GM19452 (cell line): ENCODE data around the gene OGFR.

Experiments
- ATAC-seq: cut with Tn5 transposase; IDR thresholded peaks from one replicate; pipeline ENCODE4 v1.9.1; 2021; ENCODE audit not compliant: unreplicated experiment

Gene OGFR, protein sequence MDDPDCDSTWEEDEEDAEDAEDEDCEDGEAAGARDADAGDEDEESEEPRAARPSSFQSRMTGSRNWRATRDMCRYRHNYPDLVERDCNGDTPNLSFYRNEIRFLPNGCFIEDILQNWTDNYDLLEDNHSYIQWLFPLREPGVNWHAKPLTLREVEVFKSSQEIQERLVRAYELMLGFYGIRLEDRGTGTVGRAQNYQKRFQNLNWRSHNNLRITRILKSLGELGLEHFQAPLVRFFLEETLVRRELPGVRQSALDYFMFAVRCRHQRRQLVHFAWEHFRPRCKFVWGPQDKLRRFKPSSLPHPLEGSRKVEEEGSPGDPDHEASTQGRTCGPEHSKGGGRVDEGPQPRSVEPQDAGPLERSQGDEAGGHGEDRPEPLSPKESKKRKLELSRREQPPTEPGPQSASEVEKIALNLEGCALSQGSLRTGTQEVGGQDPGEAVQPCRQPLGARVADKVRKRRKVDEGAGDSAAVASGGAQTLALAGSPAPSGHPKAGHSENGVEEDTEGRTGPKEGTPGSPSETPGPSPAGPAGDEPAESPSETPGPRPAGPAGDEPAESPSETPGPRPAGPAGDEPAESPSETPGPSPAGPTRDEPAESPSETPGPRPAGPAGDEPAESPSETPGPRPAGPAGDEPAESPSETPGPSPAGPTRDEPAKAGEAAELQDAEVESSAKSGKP

DNA sequence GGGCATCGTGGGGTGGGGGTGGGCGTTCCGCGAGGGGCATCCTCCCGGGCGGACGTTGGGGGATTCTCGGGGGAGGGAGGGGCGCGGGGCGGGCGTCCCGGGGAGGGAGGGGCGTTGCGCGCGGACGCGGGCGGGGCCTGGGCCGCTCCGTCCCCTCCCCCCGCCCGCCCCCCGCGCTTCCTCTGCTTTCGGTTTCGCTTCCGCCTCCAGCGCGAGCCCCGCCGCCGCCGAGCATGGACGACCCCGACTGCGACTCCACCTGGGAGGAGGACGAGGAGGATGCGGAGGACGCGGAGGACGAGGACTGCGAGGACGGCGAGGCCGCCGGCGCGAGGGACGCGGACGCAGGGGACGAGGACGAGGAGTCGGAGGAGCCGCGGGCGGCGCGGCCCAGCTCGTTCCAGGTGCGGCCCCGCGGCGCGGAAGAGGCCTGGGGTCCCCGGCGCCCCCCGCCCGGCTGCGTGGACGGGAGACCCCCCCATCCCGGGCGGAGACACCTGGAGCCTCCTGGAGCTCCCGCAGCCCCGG lies at the start of gene OGFR:
Gene OGFR (plus strand): TSS at position 209 of the 528 bp plus-strand sequence. CDS start 25 bp downstream, at position 234.
- ATAC-seq: peak; percentile 60

DNA sequence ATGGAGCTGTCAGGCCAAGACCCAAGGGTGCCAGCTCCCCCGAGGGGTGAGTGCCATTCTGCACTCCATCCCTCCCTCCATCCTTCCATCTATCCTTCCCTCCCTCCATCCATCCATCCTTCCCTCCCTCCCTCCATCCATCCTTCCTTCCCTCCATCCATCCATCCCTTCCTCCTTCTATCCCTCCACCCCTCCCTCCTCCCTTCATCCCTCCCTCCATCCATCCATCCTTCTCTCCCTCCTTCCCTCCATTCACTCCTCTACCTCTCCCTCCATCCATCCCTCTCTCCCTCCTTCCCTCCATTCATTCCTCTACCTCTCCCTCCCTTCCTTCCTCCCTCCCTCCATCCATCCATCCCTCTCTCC lies 49.7 kb upstream of the OGFR start:
- no peak for ATAC-seq

DNA sequence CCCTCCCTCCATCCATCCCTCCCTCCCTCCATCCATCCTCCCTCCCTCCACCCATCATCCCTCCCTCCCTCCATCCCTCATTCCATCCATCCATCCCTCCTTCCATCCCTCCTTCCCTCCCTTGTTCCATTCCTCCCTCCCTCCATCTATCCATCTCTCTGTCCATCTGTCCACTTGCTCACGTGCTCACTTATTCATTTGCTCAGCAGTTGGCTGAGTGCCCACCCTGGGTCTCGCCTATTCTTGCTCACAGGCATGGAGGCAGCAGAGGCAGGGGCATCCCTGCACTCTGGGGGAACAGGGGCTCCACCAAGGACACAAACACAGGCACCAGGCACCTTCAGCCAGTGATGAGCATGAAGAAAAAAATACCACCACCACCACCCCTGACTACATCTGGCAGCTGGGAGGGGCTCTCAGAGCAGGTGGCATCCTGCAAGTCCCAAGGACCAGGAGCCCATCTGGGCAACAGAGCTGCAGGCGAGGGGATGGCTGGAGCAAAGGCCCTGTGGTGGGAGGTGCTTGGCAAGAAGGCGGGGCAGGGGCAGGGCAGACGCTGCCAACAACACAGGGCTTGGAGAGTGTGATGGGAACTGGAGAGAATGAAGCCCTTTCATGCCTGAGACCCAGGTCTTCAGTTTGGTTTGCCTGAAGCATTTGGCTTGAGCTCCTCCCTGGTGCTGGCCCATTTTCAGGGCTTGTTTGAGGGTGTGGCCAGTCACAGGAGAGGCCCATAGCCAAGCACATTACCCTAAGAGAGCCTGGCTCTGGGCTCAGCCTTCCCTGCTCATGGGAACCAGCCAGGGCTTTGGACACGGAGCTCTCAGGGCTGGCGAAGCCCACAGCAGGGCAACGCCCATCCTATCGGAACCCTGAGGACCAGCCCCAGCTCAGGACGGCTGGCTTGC lies 48.6 kb upstream of the OGFR start:
- ATAC-seq: no peak

DNA sequence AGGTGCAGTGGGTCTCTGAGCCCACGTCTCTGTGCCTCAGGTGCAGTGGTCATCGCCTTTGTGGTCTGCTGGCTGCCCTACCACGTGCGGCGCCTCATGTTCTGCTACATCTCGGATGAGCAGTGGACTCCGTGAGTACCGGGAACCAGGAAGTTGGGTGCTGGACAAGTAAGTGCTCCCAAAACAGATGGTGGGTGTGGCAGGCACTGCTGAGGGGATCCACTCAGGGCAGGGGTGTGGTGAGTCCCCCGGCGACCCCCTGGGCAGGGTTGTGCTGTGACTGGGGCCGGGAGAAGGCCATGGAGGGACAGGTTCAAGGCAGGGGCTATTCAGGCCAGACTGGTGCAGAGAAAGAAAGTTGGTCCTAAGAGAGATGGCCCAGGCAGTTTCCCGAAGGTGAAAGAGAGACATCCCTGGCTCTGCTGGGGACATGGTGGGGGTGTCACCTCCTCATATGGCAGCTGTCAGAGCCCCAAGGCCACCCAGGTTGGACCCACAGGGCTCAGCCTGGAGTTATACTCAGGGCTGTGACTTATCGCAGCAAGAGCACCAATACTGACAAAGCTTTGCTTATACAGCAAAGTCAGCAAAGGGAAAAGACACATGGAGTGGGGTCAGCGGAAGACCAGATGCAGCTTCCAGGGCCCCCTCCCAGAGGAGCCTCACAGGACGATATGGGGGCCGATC lies 46.3 kb upstream of the OGFR start:
- ATAC-seq: no peak

DNA sequence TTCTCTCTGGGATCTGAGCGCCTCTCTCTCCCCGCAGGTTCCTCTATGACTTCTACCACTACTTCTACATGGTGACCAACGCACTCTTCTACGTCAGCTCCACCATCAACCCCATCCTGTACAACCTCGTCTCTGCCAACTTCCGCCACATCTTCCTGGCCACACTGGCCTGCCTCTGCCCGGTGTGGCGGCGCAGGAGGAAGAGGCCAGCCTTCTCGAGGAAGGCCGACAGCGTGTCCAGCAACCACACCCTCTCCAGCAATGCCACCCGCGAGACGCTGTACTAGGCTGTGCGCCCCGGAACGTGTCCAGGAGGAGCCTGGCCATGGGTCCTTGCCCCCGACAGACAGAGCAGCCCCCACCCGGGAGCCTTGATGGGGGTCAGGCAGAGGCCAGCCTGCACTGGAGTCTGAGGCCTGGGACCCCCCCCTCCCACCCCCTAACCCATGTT lies 44.6 kb upstream of the OGFR start:
- no peak for ATAC-seq

DNA sequence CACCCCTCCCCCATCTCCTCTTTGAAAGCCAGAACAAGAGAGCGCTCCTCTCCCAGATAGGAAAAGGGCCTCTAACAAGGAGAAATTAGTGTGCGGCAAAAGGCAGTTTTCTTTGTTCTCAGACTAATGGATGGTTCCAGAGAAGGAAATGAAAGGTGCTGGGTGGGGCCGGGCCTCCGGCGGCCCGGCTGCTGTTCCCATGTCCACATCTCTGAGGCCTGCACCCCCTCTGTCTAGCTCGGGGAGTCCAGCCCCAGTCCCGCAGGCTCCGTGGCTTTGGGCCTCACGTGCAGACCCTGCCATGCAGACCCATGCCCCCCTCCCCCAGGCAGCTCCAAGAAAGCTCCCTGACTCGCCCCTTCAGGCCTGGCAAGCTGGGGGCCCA lies 44.2 kb upstream of the OGFR start:
- no peak for ATAC-seq

DNA sequence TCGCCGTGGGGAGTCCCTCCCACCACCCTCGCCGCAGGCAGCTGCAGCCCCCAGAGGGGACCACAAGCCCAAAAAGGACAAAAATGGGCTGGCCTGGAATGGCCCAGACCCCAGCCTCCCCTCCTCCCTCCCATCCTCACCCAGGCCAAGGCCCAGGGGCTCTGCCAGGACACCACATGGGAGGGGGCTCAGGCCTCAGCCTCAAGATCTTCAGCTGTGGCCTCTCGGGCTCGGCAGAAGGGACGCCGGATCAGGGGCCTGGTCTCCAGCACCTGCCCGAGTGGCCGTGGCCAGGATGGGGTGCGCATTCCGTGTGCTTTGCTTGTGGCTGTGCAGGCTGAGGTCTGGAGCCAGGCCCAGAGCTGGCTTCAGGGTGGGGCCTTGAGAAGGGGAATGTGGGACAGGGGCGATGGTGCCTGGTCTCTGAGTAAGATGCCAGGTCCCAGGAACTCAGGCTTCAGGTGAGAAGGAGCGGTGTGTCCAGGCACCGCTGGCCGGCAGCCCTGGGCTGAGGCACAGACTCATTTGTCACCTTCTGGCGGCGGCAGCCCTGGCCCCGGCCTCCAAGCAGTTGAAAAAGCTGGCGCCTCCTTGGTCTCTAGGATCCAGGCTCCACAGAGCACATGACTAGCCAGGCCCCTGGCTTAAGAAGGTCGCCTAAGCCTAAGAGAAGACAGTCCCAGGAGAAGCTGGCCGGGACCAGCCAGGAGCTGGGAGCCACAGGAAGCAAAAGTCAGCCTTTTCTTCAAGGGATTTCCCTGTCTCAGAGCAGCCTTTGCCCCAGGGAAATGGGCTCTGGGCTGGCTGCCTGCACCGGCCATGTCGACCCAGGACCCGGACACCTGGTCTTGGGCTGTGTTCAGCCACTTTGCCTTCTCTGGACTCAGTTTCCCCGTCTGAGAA lies 43.5 kb upstream of the OGFR start:
- no peak for ATAC-seq

DNA sequence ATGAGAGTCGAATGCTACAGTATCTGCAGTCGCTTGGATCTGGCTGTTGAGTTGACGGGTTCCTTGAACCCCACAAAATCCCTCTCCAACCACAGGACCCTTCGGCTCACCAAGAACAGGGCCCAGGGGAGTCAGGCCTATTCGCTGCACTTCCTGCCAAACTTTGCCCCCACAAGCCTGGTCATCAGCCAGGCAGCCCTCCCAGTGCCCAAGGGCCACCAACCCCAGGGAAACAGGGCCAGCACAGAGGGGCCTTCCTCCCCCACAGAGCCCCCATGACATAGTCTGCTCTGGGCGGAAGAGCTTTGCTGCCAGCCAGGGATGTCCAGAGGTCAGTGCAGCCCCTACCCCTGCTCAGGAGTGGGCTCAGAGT lies 42.9 kb upstream of the OGFR start:
- ATAC-seq: no peak

DNA sequence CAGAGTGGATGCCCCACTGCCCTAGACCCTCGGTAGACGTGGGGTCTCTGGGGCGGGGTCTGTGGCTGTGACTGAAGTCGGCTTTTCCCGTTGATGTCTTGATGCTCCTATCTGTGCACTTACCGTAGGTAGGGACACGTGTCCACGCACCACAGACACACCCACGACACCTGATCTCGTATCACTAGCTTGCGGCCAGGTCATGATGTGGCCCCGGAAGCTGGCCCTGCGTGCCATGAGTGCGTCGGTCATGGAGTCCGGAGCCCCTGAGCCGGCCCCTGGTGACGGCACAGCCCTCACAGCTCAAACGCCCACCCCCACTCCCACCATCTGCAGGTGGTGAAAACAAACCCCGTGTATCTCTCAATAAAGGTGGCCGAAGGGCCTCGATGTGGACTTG lies 42.3 kb upstream of the OGFR start:
- ATAC-seq: no peak

DNA sequence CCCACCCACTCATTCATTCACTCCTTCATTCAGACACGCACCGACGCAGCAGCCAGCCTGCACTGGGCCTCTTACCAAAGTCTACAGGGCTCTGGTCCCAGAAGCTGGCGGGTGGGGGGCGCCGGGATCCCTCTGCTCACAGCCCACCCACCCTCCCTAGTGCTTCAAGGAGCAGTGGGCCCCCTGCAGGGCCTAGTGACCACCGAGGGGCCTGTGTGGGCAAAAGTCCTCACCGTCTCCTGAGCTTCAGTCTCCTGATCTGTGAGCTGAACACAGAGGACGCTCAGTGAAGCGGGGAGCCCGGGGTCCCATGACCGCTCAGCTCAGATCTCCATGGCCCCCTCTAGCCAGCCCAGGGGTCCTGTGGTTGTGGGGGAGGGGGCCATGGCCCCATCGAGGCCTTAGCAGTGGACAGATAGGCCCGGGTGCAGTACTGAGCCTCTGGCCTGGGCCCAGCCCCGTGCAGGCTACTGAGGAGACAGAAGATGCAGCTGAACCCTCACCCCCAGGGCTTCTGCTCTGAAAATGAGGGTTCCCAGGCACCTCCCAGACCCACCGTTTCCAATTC lies 41.8 kb upstream of the OGFR start:
- no peak for ATAC-seq

DNA sequence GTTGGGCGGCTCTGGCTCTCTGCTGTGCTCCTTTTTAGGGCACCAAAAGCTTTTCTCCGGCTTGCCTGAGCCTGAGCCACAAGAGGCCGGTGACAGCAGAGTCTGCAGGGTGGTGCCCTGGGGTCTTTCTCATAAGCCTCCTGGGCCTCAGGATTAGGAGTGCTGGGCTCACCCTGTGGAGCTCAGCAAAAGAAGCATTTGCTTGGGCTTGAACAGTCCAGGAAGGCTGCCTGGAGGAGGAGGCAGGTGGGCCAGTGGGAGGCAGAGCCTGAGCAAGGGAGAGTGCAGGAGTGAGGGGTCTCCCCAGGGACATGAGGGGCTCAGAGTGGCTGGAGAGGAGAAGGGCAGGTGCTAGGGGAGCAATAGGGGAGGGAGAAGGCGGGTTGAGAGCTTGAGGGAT lies 41.2 kb upstream of the OGFR start:
- no peak for ATAC-seq

DNA sequence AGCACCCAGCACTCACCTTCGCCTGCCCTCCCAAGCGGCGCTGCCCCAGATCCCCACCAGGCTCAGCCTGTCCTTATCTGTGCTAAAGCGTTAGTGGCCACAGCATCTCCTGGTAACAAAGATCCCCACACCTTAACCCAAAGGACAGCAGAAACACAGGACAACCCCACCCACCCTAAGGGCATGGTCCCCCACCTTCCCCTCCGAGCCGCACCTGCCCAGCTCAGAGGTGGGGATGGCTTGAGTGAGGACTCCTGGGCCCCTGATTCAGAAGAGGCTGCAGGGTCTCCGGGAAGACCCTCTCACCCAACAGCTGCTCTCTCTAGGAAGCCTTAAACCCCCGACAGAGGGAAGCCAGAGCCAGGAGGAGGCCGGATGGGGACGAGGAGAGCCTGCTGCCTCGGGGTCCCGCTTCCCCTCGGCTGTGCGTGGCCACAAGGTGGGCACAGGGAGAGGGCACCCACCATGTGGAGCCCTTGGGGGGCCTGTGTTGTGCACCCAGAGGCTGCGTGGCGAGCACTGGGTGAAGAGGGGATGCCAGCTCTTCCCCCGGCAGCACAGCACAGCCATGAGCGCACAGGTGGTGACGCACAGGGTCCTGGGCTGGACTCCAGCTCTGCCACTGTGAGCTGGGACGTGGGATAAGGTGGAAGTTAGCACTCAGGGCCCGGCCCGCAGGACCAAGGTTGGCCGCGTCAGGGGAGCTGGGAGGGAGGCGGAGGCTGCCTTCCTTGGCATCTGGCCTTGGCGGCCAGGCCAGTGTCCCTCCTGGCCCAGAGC lies 40.3 kb upstream of the OGFR start:
- ATAC-seq: no peak

DNA sequence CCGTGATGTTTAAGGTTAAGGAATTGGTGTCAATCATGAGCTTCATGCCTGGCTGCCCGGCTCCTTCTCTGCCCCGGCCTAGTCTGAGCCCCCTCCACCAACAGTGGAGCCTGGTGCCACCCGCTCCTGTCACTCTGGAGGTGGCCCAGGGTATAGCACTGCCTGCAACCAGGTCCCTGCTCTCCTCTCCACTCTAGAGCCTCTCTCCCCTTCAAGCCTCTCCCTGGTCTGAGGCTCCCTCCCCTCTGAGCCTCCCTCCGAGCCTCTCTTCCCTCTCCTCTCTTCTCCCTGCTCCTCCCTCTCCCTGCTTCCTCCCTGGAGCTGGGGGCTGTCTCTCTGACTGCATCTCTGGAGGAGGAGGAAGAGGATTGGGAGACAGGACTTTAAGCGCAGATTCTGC lies 39.6 kb upstream of the OGFR start:
- no peak for ATAC-seq

DNA sequence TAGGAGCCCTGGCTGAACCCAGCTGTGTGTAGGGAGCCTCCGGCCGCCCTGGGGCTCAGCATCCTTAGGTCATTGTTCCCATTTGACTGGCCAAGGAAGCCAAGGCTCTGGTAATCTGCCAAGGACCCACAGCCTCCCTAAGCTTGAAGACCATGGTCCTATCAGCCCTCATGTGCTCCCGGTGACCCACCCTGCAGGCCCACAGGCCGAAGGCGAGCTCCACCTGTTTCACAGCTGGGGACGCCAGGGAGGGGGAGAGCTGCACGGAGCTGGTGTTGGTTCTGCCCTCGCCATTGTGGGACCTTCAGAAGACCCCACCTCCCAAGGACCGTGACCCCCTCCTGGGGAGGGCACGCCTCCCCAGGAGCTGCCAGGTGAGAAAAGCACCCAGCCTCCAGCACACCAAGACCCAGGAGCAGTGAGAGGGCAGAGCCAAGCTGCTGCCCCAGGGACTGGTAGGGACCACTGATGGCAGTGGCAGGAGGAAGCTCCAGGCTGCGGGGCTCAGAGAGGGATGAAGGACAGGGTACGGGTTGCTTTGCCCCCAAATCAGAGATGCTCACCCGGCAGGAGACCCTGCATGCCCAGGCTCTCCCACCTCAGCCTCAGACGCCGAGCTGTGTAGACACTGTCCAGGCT lies 39.1 kb upstream of the OGFR start:
- no peak for ATAC-seq

DNA sequence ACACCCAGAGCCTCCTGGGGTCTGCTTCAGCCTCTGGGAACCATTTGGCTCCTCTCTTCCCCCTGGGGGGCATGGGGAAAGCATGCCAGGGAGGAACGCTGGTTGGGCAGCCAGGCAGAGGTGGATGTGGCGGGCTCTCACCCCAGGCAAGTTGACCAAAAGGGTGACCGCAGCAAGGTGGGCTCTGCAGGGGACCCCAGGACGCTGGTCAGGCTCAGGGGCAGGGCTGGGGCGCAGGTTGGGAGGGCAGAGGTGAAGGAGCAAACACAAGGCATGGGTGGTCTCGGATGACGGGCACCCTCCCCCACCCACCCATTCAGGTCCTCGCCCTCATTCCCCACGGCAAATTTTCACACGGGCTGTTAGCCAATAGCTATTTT lies 38.6 kb upstream of the OGFR start:
- no peak for ATAC-seq

DNA sequence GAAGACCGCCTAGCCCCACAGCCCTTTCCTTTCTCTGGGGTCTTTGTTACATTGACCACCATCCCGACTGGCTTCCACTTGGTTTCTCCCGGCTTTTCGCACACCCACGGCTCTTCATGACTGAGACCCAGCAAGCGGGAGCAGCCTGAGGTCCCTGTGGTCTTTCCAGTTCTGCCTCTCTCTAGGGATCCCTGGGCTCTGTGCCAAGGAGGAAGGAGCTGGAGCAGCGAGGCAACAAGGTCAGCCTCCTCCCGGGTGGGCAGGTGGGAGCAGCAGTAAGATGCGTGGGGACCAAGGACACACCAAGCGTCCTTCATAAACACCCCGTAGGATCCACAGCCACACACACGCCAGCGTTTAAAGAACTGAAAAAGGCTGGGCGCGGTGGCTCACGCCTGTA lies 37.9 kb upstream of the OGFR start:
- ATAC-seq: no peak

DNA sequence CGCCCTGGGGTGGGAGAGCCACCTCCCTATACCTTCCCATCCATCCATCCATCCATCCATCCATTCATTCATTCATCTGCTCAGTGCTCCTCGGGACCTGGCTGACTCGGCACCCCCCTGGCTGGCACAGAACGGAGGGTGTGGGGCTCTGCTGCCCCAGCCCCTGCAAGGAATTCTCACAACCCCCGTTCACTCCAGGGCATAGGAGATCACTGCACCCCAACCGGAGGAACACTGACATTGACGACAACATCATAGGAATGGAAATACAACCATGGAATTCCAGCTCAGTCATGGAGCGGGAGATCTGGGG lies 36.4 kb upstream of the OGFR start:
- ATAC-seq: no peak

DNA sequence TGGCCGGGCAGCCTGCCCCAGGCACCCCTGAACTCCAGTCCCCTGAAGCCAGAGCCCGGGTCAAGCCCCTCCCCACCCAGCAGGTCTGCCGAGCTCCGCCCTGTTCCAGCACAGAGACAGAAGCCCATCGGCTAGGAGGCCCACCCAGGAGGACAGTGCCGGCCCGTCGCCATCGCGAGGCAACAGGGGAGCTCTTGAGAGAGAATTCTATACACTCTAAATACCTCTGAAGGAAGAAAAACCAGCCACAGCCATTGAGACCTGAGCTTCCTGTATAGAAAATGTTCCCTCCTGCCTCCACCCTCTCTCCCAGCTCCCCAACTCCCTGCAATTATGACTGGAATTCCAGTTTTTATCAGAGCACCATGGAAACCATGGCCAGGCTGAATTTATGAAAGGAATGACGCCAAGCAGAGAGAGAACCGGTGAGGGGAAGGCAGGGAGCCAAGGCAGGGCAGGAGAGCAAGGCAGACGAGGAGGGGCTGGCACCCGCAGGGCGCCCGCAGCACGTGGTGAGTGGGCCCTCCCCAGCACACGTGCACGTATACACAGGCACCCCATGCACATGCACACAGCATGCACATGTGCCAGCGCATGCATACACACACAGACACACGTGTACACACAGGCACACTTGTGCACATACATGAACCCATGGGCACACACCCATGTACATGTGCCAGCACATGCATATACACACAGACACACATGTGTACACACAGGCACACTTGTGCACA lies 35.9 kb upstream of the OGFR start:
- no peak for ATAC-seq
